Measurements from ENCODE around the gene DIPK2A.

Gene DIPK2A

DNA sequence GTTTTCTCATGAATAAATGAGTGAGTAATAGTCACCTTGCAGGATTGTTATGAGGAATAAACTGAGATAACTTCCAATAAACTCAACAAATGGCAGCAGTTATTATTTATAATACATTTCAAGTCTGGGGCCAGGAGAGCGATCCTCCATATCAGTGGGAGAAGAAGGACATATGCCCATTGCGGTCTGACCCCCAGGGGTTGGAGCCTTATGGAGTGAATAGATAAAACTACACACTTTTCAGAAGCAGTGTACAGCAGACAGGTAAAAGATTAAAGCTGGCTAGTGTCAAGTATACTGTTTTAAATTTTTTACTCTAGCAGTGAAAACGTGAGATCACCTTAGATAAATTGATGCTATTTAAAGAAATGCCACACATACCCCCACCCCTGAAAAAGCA is 43.5 kb downstream of the DIPK2A start:
- no peak overlapping the region for H3K4me3 ChIP-seq (ENCODE audit: insufficient read length, low read depth)
- no peak overlapping the region for H3K9ac ChIP-seq (ENCODE audit: insufficient read length, low read depth)
- DNase-seq (ENCODE audit: low read depth, low spot score), result no peak
- no peaks in the 10 kb centered on the region for H3K36me3 ChIP-seq (ENCODE audit: insufficient read depth, insufficient read length, low read length)
- TF ChIP-seq YY1 (IDR thresholded peaks at IDR 0.05; ENCODE audit: insufficient read depth, insufficient read length), result no peak
- TF ChIP-seq SUZ12 (IDR thresholded peaks at IDR 0.05; ENCODE audit: extremely low read depth, insufficient read depth, insufficient read length), result no peak
- TF ChIP-seq ZNF274 (IDR thresholded peaks at IDR 0.05; ENCODE audit: low read depth, low read length), result no peak
- H3K27me3 ChIP-seq (ENCODE audit: insufficient read depth, insufficient read length), result no peaks in the 10 kb centered on the region
- H3K4me1 ChIP-seq (ENCODE audit: insufficient read depth, insufficient read length), result no peaks in the 10 kb centered on the region
- H3K9me3 ChIP-seq (ENCODE audit: insufficient read depth, low read length), result no peaks in the 10 kb centered on the region; the same call in 1 of the 2 replicates

DNA sequence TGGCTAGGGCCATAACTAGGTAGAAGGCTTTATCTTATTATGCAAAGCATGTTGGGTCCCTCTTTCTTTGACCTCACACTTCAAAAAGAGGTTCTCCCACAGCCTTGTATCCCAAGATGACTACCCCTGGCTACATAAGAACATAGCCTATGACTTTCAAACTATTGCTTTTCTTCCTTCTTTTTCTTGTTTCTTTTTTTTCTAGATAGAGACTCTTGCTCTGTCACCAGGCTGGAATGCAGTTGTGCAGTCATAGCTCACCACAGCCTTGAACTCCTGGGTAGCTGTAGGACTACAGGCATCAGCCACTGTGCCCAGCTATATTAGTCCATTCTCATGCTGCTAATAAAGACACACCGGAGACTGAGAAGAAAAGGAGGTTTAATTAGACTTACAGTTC is 47.2 kb downstream of the DIPK2A start:
- Histone ChIP-seq H3K9ac (ENCODE audit: insufficient read length, low read depth) (no peak overlapping the region), H3K4me1 (ENCODE audit: insufficient read depth, insufficient read length) (no peaks in the 10 kb centered on the region), H3K9me3 (ENCODE audit: insufficient read depth, low read length) (no peaks in the 10 kb centered on the region; the same call in 1 of the 2 replicates), H3K27me3 (ENCODE audit: insufficient read depth, insufficient read length) (no peaks in the 10 kb centered on the region), H3K4me3 (ENCODE audit: insufficient read length, low read depth) (no peak overlapping the region), H3K36me3 (ENCODE audit: insufficient read depth, insufficient read length, low read length) (no peaks in the 10 kb centered on the region)
- no peak for DNase-seq (ENCODE audit: low read depth, low spot score)
- no peak for TF ChIP-seq YY1 (IDR thresholded peaks at IDR 0.05; ENCODE audit: insufficient read depth, insufficient read length)
- no peak for TF ChIP-seq ZNF274 (IDR thresholded peaks at IDR 0.05; ENCODE audit: low read depth, low read length)
- no peak for TF ChIP-seq SUZ12 (IDR thresholded peaks at IDR 0.05; ENCODE audit: extremely low read depth, insufficient read depth, insufficient read length)

Data from NT2/D1 (cell line).